Left lung (tissue), 10 donors: Measurements from ENCODE around the gene WASF3. TPM values are rescaled to one million over a fixed set of nuclear protein-coding genes. Genes with fewer than 3 reads are reported as not detected.

Source experiments
- ATAC-seq: fragments of 200-7000 bp; cut with Tn5 transposase; one replicate; pipeline ENCODE4 v1.9.1; 2020; ENCODE audit warnings: moderate library complexity
- DNase-seq, 4 donors: peaks; one replicate each; pipeline ENCODE4 v3.0.0-alpha.2; 2013 to 2020
- H3K27ac ChIP-seq, 2 donors: fragments of 200-600 bp; sonication (generic) in 1 of 2; one replicate each; pipeline versions ENCODE4 v1.5.0 to v1.8.0; 2020 to 2021
- H3K27me3 ChIP-seq, 2 donors: fragments of 200-600 bp; sonication (generic) in 1 of 2; one replicate each; pipeline versions ENCODE4 v1.5.0 to v1.8.0; 2020 to 2021
- H3K36me3 ChIP-seq, 2 donors: fragments of 200-600 bp; sonication (generic) in 1 of 2; one replicate each; pipeline versions ENCODE4 v1.5.0 to v1.8.0; 2020 to 2021
- H3K4me1 ChIP-seq, 2 donors: fragments of 200-600 bp; one replicate each; pipeline ENCODE4 v1.8.0; 2021
- H3K4me3 ChIP-seq, 2 donors: fragments of 200-600 bp; sonication (generic) in 1 of 2; one replicate each; pipeline versions ENCODE4 v1.5.0 to v1.8.0; 2020 to 2021; ENCODE audit warnings: mild to moderate bottlenecking in 1 of 2
- H3K9me3 ChIP-seq, 2 donors: fragments of 200-600 bp; sonication (generic) in 1 of 2; one replicate each; pipeline versions ENCODE4 v1.5.0 to v1.8.0; 2020 to 2021
- CTCF ChIP-seq, 2 donors: fragments of 200-600 bp; sonication (generic) in 1 of 2; IDR thresholded peaks; one replicate each; pipeline versions ENCODE4 v1.5.0 to v1.8.0; 2021; ENCODE audit warnings: antibody characterized with exemption in 2 of 2
- intact Hi-C, 2 donors: fragments of 100-400 bp; cut with DNase I; formaldehyde crosslinking; loops; one replicate each; pipeline versions ENCODE4 v1.11.2 to v1.14.2; 2022
- polyA plus RNA-seq, 6 donors: library from polyadenylated mRNA; unstranded; fragments of 120-200 nt; gene quantifications; one replicate each; pipeline ENCODE4 v1.2.1, GENCODE V29; 2013; ENCODE audit not compliant: insufficient read length in 6 of 6
- total RNA-seq, 2 donors: library from RNA; stranded (reverse); fragmentation: NEBNext Ultra II Directional; extraction: Animal tissue kit (Norgen Biotek cat#: 25700); gene quantifications; one replicate each; pipeline ENCODE4 v1.2.1, GENCODE V29; 2021
- donor health status: DM: no; HTN: yes; CAD: no.
- donor health status: DM: no; HTN: no; CAD: no.

WASF3 gene
- total and polyA plus RNA-seq, 8 donors = 10.9 to 24.5 (median 21.2) TPM

GRCh38 chr13:26618726-26619125, 61.2 kb downstream of the WASF3 start:
- DNase-seq (no peak), ATAC-seq (no peak)
- Histone ChIP-seq H3K4me1 (no peaks in the 10 kb centered on the region), H3K27me3 (no peaks in the 10 kb centered on the region), H3K36me3 (no peaks in the 10 kb centered on the region), H3K9me3 (peaks cover 0 to 1% of the 10 kb centered on the region in 2 donors), H3K4me3 (no peak overlapping the region), H3K27ac (no peak overlapping the region)
- intact Hi-C loops = no loop called here
- TF ChIP-seq CTCF (IDR thresholded peaks at IDR 0.05) = no peak

DNA sequence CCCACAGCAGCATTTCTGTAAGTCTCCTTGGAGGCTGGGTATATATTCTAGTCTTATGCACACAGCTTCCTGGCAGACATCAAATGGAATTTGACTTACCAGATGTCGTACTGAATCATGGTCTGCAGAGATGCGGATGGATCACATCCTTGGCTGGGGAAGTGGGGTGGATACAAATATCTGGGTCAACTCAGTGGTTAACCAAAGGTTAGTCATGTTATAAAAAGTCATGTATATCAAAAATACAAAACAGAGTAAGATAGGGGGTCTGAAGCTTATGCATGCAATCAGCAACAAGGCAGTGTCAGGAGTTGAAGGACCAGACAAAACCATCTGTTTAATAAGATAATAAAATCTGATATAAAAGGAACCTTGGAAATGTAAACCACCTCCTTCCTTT, 61.9 kb downstream of the WASF3 start:
- intact Hi-C loops = no loop called here
- Histone ChIP-seq H3K27ac (no peak overlapping the region), H3K9me3 (peaks cover 0 to 7% of the 10 kb centered on the region in 2 donors), H3K4me1 (no peaks in the 10 kb centered on the region), H3K27me3 (no peaks in the 10 kb centered on the region), H3K36me3 (no peaks in the 10 kb centered on the region), H3K4me3 (no peak overlapping the region)
- ATAC-seq = no peak
- no peak for DNase-seq
- TF ChIP-seq CTCF (IDR thresholded peaks at IDR 0.05) = no peak

- no peak for TF ChIP-seq CTCF (IDR thresholded peaks at IDR 0.05)
- Histone ChIP-seq H3K27ac (no peak overlapping the region), H3K4me1 (no peaks in the 10 kb centered on the region), H3K36me3 (no peaks in the 10 kb centered on the region), H3K4me3 (no peak overlapping the region), H3K27me3 (no peaks in the 10 kb centered on the region), H3K9me3 (peaks cover 0 to 20% of the 10 kb centered on the region in 2 donors)
- ATAC-seq (no peak), DNase-seq (no peak)
- intact Hi-C loops = no loop called here
Measured at GRCh38 chr13:26621731-26622401, 64.4 kb downstream of the WASF3 start.

DNA sequence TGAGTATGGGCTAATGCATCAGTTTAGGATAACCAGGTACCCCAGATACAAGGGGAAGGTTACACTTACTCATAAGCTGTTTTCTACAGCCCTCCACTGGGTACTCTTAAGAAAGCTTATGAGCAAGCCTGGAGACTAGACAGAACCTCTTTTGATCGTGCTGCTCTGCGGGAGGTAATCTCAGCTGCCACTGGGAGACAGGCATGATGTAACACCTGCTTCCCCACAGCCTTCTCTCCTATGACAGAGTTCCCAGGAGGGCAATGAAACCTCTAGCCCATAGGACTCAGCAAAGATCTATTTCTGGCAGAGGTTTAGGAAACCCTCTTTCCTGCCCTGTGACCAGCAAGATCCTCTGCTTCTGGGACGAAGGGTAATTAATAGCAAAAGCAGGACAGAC, 65.6 kb downstream of the WASF3 start:
- TF ChIP-seq CTCF (IDR thresholded peaks at IDR 0.05) = no peak
- Histone ChIP-seq H3K4me3 (no peak overlapping the region), H3K9me3 (peaks cover 0 to 20% of the 10 kb centered on the region in 2 donors), H3K36me3 (no peaks in the 10 kb centered on the region), H3K27me3 (no peaks in the 10 kb centered on the region), H3K4me1 (no peaks in the 10 kb centered on the region), H3K27ac (no peak overlapping the region)
- DNase-seq (no peak), ATAC-seq (no peak)
- intact Hi-C loops = no loop called here

- DNase-seq (no peak), ATAC-seq (no peak)
- no peaks in the 10 kb centered on the region for H3K27me3 ChIP-seq
- peaks cover 0 to 20% of the 10 kb centered on the region in 2 donors for H3K9me3 ChIP-seq
- intact Hi-C loops = no loop called here
- no peak overlapping the region for H3K4me3 ChIP-seq
- H3K27ac ChIP-seq = no peak overlapping the region
- H3K4me1 ChIP-seq = no peaks in the 10 kb centered on the region
- no peak for TF ChIP-seq CTCF (IDR thresholded peaks at IDR 0.05)
- H3K36me3 ChIP-seq = no peaks in the 10 kb centered on the region
Measured at GRCh38 chr13:26624572-26624971, 67.1 kb downstream of the WASF3 start.
